GM18526 (cell line): ENCODE measurements around the gene CST6.

Experiments
- POLR2A ChIP-seq: IDR thresholded peaks from 3 replicates; pipeline ENCODE4 v1.6.1; 2011; ENCODE audit not compliant: insufficient read length; ENCODE audit errors: extremely low read depth

CST6 gene

DNA sequence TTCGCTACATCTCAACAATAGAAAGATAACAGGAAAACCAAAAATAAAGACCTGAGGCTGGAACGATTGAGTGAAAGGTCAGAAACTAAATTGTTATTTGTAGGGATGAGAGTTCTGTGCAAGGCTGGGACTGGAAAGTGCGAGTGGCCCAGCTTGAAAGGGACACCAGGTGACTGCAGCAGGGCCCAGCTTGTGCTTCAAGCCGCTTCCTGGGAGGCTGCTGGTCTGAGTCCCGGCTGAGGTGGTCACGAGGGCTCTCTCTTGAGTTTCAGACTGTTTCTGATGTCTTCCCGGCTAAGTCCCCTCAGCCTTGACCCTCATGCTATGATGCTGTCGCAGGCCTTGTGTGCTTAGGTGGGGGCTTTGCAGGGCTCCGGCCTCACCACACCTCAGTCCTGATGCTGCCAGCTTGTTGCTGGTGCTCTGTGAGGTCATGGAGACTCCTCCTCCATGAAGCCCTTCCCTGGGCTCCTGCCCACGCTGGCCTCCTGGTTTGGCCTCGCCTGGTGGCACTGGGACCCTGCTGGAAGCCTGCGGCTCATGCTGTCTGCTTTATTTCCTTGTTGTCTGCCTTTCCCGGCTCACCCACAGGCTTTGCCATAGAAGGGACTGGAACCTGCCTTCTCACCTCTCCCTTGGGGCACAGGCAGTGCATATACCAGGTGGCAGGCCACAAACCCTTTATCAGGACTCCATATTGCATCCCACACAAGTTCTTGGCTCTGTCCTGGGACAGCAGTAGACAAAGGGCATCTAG lies 5.5 kb upstream of the CST6 start:
- no peak for TF ChIP-seq POLR2A

DNA sequence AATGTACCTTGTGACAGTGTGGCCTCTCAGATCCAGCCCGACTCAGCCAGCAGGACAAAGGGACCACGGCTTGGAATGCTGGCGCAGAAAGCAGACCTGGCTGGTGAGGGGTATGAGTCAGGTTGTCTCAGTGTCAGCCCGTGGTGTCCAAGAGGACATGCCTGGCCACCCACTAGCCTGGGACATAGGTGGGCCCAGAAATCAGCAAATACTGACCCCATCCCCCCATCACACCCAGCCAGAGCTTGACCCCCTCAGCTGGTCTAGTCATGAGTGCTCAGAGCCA lies 5.0 kb upstream of the CST6 start:
- no peak for TF ChIP-seq POLR2A

DNA sequence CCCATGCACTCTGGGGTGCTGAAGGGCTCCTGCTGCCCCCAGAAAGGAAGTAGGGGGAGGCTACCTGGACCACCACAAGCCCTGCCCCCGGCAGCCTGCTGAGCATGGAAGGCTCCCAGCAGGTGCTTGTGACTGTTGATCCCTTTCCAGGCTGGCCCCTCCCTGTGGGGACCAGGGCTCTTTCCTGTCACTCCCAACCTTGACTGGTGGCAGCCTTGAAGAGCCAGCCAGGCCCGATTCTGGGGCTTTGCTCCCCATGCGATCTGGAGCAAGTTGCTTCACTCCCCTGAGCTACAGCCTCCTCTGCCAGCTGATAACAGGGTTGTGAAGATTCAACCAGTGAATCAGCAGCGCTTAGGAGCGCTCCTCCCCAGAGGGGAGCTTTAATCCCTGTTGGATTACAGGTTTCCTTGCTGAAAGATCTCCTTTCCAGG lies 4.6 kb upstream of the CST6 start:
- no peak for TF ChIP-seq POLR2A

GRCh38 chr11:66008095-66008467 lies 3.7 kb upstream of the CST6 start:
- TF ChIP-seq POLR2A, result no peak

DNA sequence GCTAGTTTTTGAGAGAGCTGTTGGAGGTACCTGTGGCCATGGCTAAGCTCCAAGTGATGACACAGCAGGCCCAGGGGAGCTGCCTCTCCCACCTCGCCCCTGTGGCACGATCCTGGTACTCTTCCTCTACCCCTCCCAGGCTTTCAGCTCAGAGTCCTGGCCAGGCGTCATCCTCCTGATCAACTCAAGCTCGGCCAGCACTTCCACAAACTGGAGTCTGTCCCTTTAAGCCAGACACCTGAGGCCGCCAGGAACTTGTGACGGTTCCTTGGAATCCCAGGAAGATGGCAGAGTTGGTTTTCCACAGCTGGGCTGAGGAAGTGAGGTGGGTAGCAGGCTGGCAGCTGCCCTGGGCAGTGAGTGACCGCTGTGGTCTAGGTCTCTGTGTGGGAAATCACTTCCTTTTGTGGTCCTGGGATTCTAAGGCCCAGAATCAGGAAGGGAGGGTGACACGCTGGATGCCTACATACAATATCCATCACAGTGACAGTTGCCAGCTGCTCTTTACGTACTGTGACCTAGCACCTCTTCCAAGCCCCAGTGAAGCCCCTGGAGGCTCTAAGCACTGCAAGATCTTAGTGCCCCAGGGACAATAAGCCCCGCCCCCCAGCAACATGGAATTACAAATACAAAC lies 3.2 kb upstream of the CST6 start:
- no peak for TF ChIP-seq POLR2A

- TF ChIP-seq POLR2A, result no peak
These were observed 496 bp upstream of the CST6 start for GRCh38 chr11:66011239-66011784.

GRCh38 chr11:66012371-66012945 lies 650 bp downstream of the CST6 start:
- no peak for TF ChIP-seq POLR2A

GRCh38 chr11:66012946-66013761 lies 1.3 kb downstream of the CST6 start:
- no peak for TF ChIP-seq POLR2A

GRCh38 chr11:66013762-66014100 lies 1.9 kb downstream of the CST6 start:
- no peak for TF ChIP-seq POLR2A

DNA sequence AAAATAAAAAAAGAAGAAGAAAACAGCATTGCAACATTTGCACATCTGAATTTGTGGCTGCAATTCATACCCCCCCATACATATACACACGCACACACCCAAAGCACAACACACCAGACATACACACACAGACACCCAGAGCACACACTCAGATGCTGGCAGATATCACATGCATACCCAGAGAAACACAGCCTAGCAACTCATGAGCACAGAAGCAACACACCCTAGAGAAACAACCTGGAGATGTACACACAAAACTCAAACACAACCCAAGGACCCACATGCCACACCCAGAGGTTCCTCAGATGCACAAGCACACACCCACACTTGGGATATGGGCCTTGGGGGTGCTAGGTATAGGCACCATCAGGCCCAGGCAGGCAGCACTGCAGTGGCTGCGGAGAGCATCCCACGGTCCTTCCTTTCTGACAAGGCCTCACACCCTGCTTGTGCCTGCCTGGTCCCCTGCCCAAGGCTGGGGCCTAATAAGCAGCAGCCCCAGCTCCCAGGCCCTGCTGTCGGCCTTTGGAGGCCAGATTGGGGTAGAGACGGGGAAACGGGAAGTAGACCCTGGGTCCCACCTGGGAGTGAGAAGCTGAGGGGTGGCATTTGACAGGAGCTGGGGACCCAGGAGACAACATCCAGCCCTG lies 3.1 kb downstream of the CST6 start:
- no peak for TF ChIP-seq POLR2A

DNA sequence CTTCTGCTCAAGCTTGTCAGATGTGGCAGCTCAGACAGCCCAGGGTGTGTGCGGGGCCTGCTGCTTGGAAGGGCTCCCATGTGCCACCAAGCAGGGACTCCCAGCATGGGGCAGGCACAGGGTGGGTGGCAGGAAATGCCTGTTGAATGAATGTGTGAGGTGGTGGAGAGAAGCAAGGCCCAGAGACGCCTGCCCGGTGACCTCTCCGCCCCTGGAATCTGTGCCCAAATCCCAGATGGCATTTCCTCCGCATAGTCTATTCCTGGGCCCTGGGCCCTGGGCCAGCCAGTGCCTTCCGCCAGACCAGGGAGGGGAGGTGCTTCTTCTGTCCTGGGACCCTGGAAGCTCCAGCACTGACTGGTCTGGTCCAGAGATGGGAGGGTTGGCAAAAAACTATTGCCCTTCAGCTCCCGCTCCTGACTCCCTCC lies 3.7 kb downstream of the CST6 start:
- no peak for TF ChIP-seq POLR2A

DNA sequence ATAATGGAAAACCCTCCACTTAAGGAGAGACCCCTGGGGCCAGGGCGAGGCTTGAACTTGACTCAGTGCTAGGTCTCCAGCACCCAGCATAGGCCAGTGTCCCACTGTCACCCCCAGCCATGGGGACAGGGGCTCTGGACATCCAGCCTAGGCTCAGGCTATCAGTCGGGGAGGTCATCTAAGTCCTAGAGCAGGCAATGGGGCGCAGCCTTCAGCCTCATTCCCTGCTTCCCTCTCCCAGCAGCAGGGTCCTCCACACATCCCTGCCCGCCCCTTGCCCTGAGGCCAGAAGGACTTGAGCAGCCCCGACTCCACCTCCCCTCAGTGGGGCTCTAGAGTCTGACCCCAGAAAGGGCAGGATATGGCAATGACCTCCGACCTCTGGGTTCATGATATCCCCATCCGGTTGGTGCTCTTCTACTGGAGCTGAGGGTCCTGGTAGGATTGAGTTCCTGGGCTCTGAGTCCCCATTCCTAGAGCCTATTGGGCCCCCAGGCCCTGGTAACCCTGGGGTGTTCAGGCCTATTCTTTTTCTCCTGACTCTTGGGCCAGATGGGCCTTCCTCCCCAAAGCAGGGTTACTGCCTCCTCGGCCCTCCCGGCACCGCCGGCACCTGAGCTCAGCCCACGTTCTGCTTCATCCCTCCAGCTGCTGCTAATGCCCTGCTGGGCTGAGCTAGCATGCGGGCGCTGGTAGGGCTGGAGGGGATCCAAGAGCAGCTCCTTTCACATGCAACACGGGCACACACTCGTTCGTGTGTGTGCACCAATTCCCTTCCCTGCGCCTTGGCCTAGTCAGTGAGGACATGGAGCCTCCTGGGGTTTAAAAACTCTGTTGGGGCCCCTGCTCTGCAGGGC lies 4.4 kb downstream of the CST6 start:
- no peak for TF ChIP-seq POLR2A

DNA sequence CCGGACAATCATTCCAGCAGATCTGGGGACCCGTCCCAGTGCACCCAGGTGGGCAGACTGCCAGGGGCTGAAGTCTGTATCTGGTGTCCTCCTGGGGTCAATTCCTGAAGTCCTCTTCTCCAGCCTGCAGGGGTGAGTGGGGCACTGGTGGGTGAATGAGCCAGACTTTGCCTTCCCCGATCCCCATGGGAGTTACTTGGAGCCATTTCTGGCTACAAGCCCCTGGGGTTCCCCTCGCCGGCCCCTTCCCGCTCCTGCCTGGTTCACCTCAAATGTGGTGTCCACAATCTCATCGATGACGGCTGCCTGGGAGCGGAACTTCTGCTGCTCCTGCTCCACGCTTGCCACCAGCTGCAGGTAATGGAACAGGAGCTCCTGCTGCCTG lies 5.0 kb downstream of the CST6 start:
- no peak for TF ChIP-seq POLR2A

DNA sequence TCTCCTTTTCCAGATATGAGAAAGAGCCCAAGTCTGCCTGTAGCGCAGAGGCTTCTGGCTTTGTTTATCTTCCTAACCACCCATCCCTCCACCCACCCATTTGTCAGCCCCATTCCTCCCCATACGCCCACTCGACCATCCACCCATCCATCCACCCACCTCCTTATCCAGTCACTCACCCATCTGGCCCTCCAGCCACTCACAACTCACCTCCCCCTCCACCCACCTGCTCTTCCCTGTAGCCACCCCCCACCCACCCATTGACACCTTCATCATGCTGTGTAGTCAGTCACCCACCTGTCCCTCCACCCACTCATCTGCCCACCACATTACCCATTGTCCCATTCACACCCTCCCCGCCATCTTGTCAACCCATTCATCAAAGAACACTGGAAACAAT lies 5.5 kb downstream of the CST6 start:
- no peak for TF ChIP-seq POLR2A
